GM12878 (cell line): ENCODE data around the gene ASAP2. TPM values are rescaled to one million over a fixed set of nuclear protein-coding genes. Genes with fewer than 3 reads are reported as not detected.

Source experiments
- ATAC-seq: fragments of 200-7000 bp; cut with Tn5 transposase; 3 replicates; pipeline ENCODE4 v1.9.1; 2020; ENCODE audit warnings: mild to moderate bottlenecking, moderate library complexity
- BruUV-seq: library from RNA; stranded (reverse); fragments of 400-500 nt; replicated peaks from 2 replicates; lab custom pipeline; 2021; lab: Mats Ljungman, UMichigan
- CTCF ChIA-PET: fragments of 300-600 bp; sonication (Branson Sonifier 250); formaldehyde crosslinking; extraction: SDS; loops from one replicate; lab custom pipeline; 2021; ENCODE audit warnings: inconsistent platforms; lab: Yijun Ruan, JAX
- POLR2A ChIA-PET: fragments of 350-600 bp; formaldehyde crosslinking; extraction: SDS; loops from one replicate; lab custom pipeline; 2021; ENCODE audit warnings: inconsistent platforms; lab: Charles Lee
- RAD21 ChIA-PET: fragments of 300-600 bp; sonication (Branson Sonifier 250); formaldehyde crosslinking; loops from one replicate; lab custom pipeline; 2023; ENCODE audit warnings: antibody characterized with exemption; ENCODE audit not compliant: unreplicated experiment; lab: Charles Lee
- SMC1A ChIA-PET: fragments of 300-600 bp; sonication (Branson Sonifier 250); formaldehyde crosslinking; loops from one replicate; lab custom pipeline; 2023; ENCODE audit not compliant: unreplicated experiment, uncharacterized antibody; lab: Charles Lee
- DNase-seq: peaks from one replicate; pipeline ENCODE4 v3.0.0-alpha.2; 2011; ENCODE audit warnings: low read depth, low spot score
- FAIRE-seq: peaks from 3 replicates; lab custom pipeline; 2011; peaks lifted over from hg19 to GRCh38; lab: Jason Lieb, UNC
- H2AFZ ChIP-seq: 2 replicates; pipeline ENCODE4 v1.6.0; 2011; ENCODE audit warnings: low read depth, low read length, control low read depth; ENCODE audit not compliant: control insufficient read depth
- H3K27ac ChIP-seq: 2 replicates; pipeline ENCODE4 v1.5.1; 2011; ENCODE audit warnings: control low read depth; ENCODE audit not compliant: control insufficient read depth, insufficient read depth
- H3K27me3 ChIP-seq, 2 experiments: replicated peaks in 1 of 2; 2 replicates each; pipeline versions ENCODE4 v1.6.0 to v1.6.1; 2011; ENCODE audit warnings: low read length in 1 of 2; ENCODE audit not compliant: control insufficient read depth in 2 of 2, insufficient read depth in 2 of 2
- H3K36me3 ChIP-seq, 2 experiments: 2 replicates each; pipeline ENCODE4 v1.5.1; 2011; ENCODE audit warnings: low read length in 1 of 2; ENCODE audit not compliant: control insufficient read depth in 2 of 2, insufficient read depth in 2 of 2
- H3K4me1 ChIP-seq: 2 replicates; pipeline ENCODE4 v1.6.1; 2011; ENCODE audit warnings: mild to moderate bottlenecking, low read length, moderate library complexity, mixed read lengths; ENCODE audit not compliant: control insufficient read depth, insufficient read depth
- H3K4me2 ChIP-seq: 2 replicates; pipeline ENCODE4 v1.6.0; 2011; ENCODE audit warnings: control low read depth; ENCODE audit not compliant: control insufficient read depth, insufficient read depth
- H3K4me3 ChIP-seq: fragments of 200-600 bp; sonication (generic); 2 replicates; pipeline ENCODE4 v1.5.1; 2016
- H3K79me2 ChIP-seq: 2 replicates; pipeline ENCODE4 v1.6.0; 2011; ENCODE audit warnings: low read length; ENCODE audit not compliant: control insufficient read depth, insufficient read depth
- H3K9ac ChIP-seq: 2 replicates; pipeline ENCODE4 v1.8.0; 2011; ENCODE audit warnings: low read length, control low read depth, mixed read lengths; ENCODE audit not compliant: control insufficient read depth, insufficient read depth
- H3K9me3 ChIP-seq: replicated peaks from 3 replicates; pipeline ENCODE4 v1.5.1; 2011; ENCODE audit warnings: mild to moderate bottlenecking, low read length; ENCODE audit not compliant: control insufficient read depth, insufficient read depth
- H4K20me1 ChIP-seq: 2 replicates; pipeline ENCODE4 v1.6.0; 2011; ENCODE audit not compliant: control insufficient read depth, insufficient read depth
- CHD2 ChIP-seq: IDR thresholded peaks from 2 replicates; pipeline ENCODE4 v1.6.1; 2011; ENCODE audit warnings: low read depth, low read length, improper control_type of control experiment, borderline replicate concordance
- E4F1 ChIP-seq: fragments of 450-650 bp; IDR thresholded peaks from 2 replicates; pipeline ENCODE4 v1.6.1; 2018; ENCODE audit warnings: borderline replicate concordance, mild to moderate bottlenecking; ENCODE audit not compliant: partially characterized antibody
- POLR2A ChIP-seq: IDR thresholded peaks from 2 replicates; pipeline ENCODE4 v1.6.1; 2011; ENCODE audit warnings: low read depth, mild to moderate bottlenecking, low read length
- POLR2AphosphoS2 ChIP-seq: IDR thresholded peaks from 2 replicates; pipeline ENCODE4 v1.6.1; 2011; ENCODE audit warnings: low read depth, mild to moderate bottlenecking, low read length, improper control_type of control experiment, moderate library complexity
- RCOR1 ChIP-seq: conservative IDR thresholded peaks from 2 replicates; pipeline ENCODE4 v1.6.1; 2012; ENCODE audit warnings: low read depth, low read length, improper control_type of control experiment
- WGBS: methylation state at CpG from one replicate; pipeline ENCODE4 v1.1.6; 2016; ENCODE audit warnings: low lambda C conversion rate; ENCODE audit not compliant: insufficient replicate concordance, insufficient coverage; ENCODE audit errors: missing lambda C conversion rate; 5-methylcytosine and 5-hydroxymethylcytosine counted together
- in situ Hi-C: fragments of 300-500 bp; cut with MboI; formaldehyde crosslinking; loops from 9 replicates; pipeline ENCODE4 v1.14.3; 2018; ENCODE audit warnings: mixed read lengths
- intact Hi-C: fragments of 100-400 bp; cut with micrococcal nuclease; formaldehyde crosslinking; loops from one replicate; pipeline ENCODE4 v1.14.2; 2022; ENCODE audit not compliant: unreplicated experiment
- polyA plus RNA-seq, 11 experiments: library from polyadenylated mRNA; depleted of rRNA in 4 of 11; unstranded in 6 of 11; stranded (reverse) in 5 of 11; fragments of >200 nt; fragmentation: Nextera tagmentation in 4 of 11; fragmentation: Illumina TruSeq in 1 of 11; extraction: Ambion mirVana in 4 of 11; extraction: Trizol in 1 of 11; gene quantifications; 1 replicate in 1 of 11; 2 replicates in 10 of 11; pipeline versions ENCODE4 v1.2.1 to v1.2.3, GENCODE V29; 2011 to 2016; ENCODE audit warnings: inconsistent platforms in 2 of 11, missing spikeins in 2 of 11, low read depth in 1 of 11
- total RNA-seq, 4 experiments: library from RNA; depleted of rRNA in 3 of 4; stranded (reverse); fragments of >200 nt in 3 of 4; fragmentation: Illumina TruSeq in 1 of 4; extraction: Trizol in 1 of 4; gene quantifications; 2 replicates each; pipeline versions ENCODE4 v1.2.1 to v1.2.3, GENCODE V29; 2013 to 2021

ASAP2 gene
- total and polyA plus RNA-seq, 10 of the 15 experiments (the other 5 are each of a cell fraction or from before 2014, with no cell fraction given): 0.05 to 0.27 (median 0.07) TPM; not detected in 4

GRCh38 chr2:9336576-9337314 is 130.1 kb downstream of the ASAP2 start:
- Histone ChIP-seq H3K4me3 (no peak overlapping the region), H3K27ac (no peak overlapping the region), H3K79me2 (no peaks in the 10 kb centered on the region), H3K9me3 (no peaks in the 10 kb centered on the region; the same call in 2 of the 3 replicates), H3K27me3 (peaks cover 0 to 4% of the 10 kb centered on the region in 2 experiments; a peak in 1 of 4 replicates), H3K36me3 (no peaks in the 10 kb centered on the region), H4K20me1 (no peaks in the 10 kb centered on the region), H3K4me2 (no peak overlapping the region; the same call in 1 of the 2 replicates), H2AFZ (peak overlapping the region; percentile 21; the same call in 1 of the 2 replicates), H3K4me1 (no peaks in the 10 kb centered on the region), H3K9ac (no peak overlapping the region)
- no peak for ATAC-seq
- SMC1A ChIA-PET: interaction anchor here (0.7 to 2.0 kb wide), 2 partner anchors 14 to 193 kb away, joined by 3 to 4 read pairs; no protein-coding TSS in a partner anchor
- BruUV-seq: no TSS peak
- TF ChIP-seq POLR2AphosphoS2 (no peak), RCOR1 (no peak), E4F1 (no peak), CHD2 (no peak), POLR2A (no peak)
- intact Hi-C loops (loop anchor here (10.0 kb wide), 1 partner anchor 192 kb away; no protein-coding TSS in a partner anchor), in situ Hi-C loops (no loop called here)
- no peak for DNase-seq
- WGBS: 55% methylated on average over 14 of the region's 14 CpGs
- CTCF ChIA-PET: no interaction called here
- RAD21 ChIA-PET: no interaction called here
- POLR2A ChIA-PET: interaction anchor here (0.6 to 1.0 kb wide), 2 partner anchors 23 to 133 kb away, joined by 3 to 4 read pairs; no protein-coding TSS in a partner anchor
- no peak for FAIRE-seq
